Coronary artery (tissue), 2 donors: Measurements from ENCODE around the gene FOXG1.

Source experiments
- DNase-seq: peaks from one replicate; pipeline ENCODE4 v3.0.0-alpha.2; 2017; ENCODE audit warnings: low spot score
- H3K27ac ChIP-seq, 2 donors: fragments of 200-600 bp; sonication (generic); one replicate each; pipeline ENCODE4 v1.5.1; 2016 to 2019
- H3K4me3 ChIP-seq: fragments of 200-600 bp; sonication (generic); 2 replicates; pipeline ENCODE4 v1.5.1; 2016; ENCODE audit warnings: mild to moderate bottlenecking, moderate library complexity
- CTCF ChIP-seq: fragments of 200-600 bp; sonication (generic); IDR thresholded peaks from one replicate; pipeline ENCODE4 v1.5.1; 2019; ENCODE audit warnings: antibody characterized with exemption

Gene FOXG1

GRCh38 chr14:28751467-28752058 lies 15.0 kb upstream of the FOXG1 start:
- no peak for DNase-seq
- TF ChIP-seq CTCF, result no peak
- H3K4me3 ChIP-seq, result no peak overlapping the region
- H3K27ac ChIP-seq, result no peak overlapping the region

- H3K4me3 ChIP-seq, result no peak overlapping the region
- peak; percentile 32 for TF ChIP-seq CTCF
- no peak overlapping the region for H3K27ac ChIP-seq
- no peak for DNase-seq
Measured at GRCh38 chr14:28754209-28754985, 12.2 kb upstream of the FOXG1 start.

GRCh38 chr14:28755198-28755815 lies 11.3 kb upstream of the FOXG1 start:
- Histone ChIP-seq H3K27ac (no peak overlapping the region), H3K4me3 (no peak overlapping the region)
- TF ChIP-seq CTCF, result no peak
- DNase-seq, result no peak

- Histone ChIP-seq H3K27ac (no peak overlapping the region), H3K4me3 (no peak overlapping the region)
- no peak for TF ChIP-seq CTCF
- no peak for DNase-seq
Measured at GRCh38 chr14:28755884-28756268, 10.7 kb upstream of the FOXG1 start.

GRCh38 chr14:28756269-28756883 lies 10.2 kb upstream of the FOXG1 start:
- Histone ChIP-seq H3K4me3 (no peak overlapping the region), H3K27ac (no peak overlapping the region)
- DNase-seq, result no peak
- TF ChIP-seq CTCF, result no peak

GRCh38 chr14:28756884-28757570 lies 9.6 kb upstream of the FOXG1 start:
- no peak overlapping the region for H3K4me3 ChIP-seq
- no peak overlapping the region for H3K27ac ChIP-seq
- no peak for DNase-seq
- no peak for TF ChIP-seq CTCF
